ENCODE measurements around the gene TNXB.
"Not testable (repeated sequence)": the region's sequence is repeated elsewhere in the genome, so short reads cannot be mapped to it uniquely, and the experiment has no call there.

Gene TNXB

DNA sequence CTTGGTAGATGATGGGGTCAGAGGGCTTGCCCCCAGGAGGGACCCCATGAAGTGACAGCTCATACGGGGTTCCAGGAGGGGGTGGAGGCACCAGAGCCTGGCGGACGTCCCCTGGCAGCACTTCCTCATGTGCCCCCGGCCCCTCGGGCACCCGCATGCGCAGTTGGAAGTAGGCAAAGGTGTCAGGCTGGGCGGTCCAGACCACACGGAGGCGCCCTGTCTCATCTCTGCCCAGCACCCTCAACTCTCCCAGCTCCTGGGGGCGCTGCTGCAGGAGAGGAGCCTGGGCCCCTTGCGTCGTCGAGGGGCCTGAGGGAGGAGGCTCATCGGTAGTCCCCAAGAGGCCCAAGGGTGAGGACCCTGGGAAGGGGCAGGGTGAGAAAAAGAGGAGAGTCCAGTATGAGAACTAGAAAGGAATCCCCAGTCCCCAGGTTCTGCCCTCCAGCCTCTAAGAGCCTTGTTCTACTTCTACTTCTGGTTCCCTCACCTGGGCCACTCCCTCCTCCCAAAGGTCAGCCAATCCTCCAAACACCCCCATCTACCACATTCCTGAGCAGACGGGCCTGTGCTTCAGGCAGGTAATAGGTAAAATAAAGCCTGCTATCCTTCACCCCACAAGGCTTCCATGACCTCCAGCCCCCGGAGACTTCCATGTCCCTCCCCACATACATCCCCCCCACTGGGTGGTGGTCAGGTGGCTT, 23.2 kb downstream of the TNXB start:
- no peak for DNase-seq (ENCODE audit: low read depth in 3 of 3)

DNA sequence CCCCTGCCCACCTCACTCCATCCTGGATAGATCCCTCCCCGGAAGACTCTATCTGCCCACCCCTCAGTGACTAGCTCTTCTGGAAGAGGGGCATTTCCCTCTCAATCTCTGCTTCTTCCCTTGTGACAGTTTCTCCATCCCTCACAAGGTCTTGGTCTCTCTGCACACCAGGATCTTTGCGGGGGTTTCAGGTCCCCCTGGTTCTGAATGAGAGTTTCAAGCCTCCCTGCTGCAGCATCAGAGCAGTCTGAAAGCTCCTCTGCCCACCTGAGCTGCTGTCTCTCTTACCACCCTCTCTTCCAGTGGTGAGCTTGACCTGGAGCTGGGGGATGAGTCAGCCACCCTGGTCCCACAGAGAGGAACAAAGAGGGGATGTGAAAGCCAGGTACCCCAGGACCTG, 24.4 kb downstream of the TNXB start:
- DNase-seq (ENCODE audit: low read depth in 3 of 3): no peak

DNA sequence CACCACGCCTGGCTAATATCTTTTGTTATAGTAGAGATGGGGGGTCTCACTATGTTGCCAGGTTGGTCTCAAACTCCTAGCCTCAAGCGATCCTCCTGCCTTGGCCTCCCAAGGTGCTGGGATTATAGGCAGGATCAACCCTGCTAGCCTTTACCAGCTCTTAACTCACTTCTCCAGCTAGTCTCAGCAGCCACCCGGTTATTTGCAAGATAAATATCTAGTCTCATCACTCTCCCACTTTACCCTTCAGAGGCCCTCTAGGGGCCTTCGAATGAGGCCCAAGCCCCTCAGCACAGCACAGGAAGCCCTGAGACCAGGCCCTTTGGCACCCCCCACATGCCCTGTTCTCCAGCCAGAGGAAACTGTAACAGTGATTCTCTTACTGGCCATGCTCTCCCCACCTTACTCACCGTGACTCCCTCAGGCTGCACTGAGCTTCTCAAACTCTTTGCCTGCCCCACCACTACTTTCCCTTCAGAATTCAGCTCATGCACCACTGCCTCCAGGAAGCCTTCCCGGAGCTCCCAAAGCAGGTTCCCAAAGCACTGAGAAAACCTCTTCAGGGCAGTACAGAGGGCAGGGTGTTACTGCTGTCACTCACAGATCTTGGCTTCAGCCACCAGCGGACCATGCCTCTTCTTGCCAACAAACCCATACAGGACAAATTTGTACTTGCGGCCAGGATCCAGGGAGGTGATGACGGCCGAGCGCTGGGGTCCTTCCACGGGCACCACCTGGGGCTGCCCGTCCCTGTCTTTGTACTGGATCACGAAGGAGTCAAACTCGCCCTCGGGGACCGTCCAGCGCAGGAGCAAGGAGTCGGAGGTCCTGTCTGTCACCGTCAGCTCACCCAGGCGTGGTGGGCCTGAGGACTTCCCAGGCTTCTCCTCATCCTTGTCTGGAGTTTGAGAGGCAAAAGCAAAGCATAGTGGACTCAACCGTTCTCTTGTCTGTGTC, 25.0 kb downstream of the TNXB start:
- no peak for DNase-seq (ENCODE audit: low read depth in 3 of 3)

DNA sequence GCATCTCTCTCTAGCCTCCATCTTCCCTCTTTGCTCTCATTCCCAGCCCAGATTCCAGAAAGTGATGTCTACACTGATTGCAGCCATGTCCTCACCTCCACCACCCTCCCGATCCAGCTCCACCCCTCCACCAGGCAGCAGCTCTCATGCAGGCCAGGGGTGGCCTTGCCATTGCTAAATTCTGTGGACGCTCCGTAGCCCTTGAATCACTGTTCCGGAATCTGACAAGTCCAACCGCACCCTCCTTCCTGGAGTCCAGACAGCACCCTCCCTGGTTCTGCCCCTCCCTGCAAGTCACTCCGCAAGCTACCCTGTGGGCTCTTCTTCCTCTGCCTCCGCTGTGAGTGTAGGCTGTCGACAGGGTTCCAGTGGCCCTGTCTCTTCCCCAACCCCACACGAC, 26.2 kb downstream of the TNXB start:
- DNase-seq (ENCODE audit: low read depth in 3 of 3): no peak

DNA sequence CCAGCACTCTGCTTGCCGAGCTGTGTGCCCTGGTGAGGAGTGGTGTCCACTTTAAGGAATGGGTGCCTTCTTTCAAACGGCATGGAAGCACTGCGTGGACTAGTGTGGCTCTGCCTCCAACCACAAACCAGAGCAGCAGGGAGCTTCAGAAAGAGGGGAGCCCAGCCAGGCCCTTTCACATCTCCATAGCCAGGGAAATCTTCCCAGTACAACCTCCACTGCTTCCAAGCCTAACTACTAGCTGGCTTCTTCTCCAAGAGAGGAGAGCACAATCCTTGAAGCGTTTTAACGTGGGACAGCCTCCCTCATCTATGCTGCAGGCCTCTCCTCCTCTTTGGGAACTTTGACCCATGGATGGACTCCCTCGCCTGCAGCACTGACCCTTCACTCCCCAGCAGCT, 26.7 kb downstream of the TNXB start:
- no peak for DNase-seq (ENCODE audit: low read depth in 3 of 3)

DNA sequence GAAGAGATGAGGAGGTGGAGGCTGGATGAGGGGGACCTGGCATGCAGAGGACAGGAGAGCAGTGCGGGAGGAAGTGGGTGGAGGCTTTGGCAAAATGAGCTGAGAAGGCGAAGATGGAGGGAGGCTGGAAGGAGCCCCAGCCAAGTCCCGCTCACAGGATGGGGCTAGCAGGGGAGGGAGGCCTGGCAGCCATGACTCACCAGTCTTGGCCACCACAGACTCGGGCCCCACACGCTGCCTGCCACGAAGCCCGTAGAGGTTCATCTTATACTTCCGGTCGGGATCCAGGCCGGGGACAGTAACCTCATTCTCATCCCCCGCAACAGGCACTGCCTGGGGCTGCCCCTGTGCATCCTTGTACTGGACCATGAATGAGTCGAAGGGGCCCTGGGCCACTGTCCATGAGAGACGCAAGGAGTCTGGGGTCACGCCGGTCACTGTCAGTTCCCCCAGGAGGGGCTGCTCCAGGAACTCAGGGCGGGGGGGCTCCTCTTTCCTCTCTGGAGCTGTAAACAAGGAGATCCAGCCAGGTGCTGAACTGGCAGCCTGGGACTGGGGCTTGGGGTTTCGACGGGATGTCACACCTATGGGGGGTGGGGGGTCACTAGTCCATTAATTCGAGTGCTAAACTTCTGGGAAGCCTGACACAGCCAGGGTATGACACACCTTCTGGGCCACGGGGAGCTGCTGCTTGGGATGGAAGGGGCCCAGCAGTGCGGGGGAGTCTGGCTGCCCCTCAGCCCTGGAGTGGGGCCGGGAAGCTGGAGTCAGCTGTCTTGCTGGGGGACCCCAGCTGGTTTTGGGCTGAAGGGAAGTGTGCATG, 27.8 kb downstream of the TNXB start:
- DNase-seq (ENCODE audit: low read depth in 3 of 3): no peak

DNA sequence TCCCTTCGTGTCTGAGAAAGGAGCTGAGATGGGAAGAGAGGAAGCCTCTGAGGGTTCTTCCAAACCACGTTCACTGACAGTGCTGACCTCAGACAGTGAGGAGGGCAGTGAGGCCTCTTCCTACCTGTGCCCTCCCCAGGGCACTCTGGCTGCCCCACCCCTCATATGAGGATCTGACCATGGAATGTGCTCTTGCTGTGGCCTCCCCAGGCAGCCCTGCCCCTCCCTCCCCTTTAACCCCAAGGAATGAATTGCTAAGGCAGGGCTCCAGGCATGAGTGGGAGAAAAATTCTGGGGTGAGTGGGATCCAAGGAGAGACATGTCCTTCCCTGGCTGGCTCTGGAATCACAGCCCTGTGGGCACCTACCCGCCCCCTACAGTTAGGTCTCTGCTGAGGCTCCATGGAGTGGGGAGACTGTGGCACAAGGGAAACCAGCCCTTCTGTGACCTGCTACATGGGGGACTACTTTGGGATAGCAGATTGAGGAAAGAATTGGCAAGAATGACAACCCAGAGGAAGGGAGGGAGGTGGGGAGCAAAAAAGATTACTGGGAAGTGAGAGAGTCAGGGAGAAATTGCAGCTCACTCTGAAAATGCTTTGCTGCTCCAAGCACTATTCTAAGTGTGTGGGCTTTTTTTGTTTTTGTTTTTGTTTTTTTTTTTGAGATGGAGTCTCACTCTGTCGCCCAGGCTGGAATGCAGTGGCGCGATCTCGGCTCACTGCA, 29.4 kb downstream of the TNXB start:
- DNase-seq (ENCODE audit: low read depth in 3 of 3): no peak

DNA sequence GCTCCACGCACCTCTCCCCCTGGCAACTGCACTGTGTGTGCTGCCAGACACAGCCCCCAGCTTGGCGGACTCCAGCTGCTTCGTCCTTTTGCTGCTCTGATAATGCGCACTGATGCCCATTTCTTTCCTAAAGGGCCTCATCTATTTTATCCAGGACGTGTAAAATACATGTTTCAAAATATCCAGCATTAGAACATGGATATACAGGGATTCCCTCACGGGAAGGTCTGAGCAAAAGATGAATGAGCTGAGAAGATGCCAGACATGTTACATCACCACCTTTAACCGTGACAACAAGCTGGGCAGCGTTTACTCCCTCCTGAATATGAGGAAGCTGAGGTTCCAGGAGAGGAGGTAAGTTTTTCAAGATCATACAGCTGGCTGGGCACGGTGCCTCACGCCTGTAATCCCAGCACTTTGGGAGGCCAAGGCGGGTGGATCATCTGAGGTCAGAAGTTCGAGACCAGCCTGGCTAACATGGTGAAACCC, 32.8 kb downstream of the TNXB start:
- no peak for DNase-seq (ENCODE audit: low read depth in 3 of 3)

DNA sequence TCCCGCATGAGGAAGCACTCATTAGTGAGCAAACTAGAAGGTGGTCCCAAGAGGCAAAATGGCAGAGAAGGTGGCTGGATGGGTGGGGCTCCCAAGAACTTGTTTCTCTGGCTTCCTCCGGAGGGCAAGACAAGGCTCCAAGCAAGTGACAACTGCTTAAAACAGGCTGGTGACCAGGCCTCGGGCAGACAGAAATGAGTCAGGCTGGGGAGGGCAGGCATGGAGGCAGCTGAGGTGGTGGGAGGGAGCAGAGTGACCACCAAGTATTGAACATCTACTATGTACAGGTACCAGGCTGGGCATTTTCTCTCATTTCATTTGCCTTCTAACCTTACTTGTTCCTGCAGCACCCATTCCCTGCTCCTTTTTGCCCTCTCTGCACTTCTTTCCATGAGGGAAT, 33.4 kb downstream of the TNXB start:
- no peak for DNase-seq (ENCODE audit: low read depth in 3 of 3)

DNA sequence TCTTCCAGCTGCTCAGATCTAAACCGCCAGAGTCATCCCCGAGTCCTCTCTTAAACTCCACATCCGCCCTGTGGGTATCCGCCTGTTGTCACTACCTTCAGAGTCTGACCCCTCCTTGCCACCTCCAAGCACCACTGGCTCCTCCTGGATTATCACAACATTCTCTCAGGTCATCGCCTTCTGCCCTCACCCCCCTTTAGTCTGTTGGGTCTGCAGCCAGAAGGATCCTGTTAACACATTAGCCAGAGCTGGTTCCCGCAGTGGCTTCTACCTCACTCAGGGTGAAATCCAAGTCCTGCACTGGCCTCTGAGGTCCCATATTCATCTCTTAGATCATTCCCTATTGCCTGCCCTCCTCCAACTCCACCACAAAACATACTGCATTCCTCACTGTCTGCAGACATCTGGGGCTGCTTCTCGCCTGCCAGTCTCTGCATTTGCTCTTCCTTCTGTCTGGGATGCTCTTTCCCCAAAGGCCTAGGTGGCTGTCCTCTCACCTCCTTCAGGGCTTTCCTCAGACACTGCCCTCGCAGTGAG, 34.1 kb downstream of the TNXB start:
- no peak for DNase-seq (ENCODE audit: low read depth in 3 of 3)

DNA sequence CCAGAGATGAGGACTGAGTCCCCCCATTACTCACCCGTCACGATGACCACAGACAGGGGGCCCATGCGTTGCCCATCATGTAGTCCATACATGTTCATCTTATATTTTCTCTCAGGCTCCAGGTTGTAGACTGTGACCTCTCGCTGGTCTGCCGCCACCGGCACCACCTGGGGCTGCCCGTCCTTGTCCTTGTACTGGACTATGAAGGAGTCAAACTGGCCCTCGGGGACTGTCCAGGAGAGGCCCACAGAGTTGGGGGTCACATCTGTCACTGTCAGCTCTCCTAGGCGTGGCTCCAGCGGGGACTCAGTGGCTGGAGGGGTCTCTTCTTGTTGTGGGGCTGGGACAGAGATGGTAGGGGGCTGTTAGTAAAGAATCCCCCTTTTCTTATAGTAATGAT, 35.5 kb downstream of the TNXB start:
- DNase-seq (ENCODE audit: low read depth in 3 of 3): no peak

DNA sequence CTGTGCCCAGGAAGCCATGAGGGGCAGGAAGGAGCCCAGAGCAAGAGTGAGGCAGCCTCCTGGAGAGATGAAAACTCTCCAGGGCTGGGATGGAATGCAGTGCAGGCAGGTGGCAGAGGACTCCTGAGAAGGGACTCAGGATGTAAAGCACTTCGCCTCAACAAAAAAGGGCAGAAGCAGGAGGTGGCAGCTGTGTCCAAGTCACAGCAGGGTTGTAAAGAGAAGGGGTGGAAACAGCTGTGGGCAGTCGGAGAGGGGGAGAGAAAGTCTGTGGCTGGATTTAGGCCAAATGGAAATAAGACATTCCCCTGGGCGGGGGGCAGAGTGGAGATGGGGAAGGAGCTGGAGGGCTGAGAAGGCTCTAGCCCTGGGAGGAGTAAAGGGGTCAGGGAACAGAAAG, 36.0 kb downstream of the TNXB start:
- no peak for DNase-seq (ENCODE audit: low read depth in 3 of 3)

DNA sequence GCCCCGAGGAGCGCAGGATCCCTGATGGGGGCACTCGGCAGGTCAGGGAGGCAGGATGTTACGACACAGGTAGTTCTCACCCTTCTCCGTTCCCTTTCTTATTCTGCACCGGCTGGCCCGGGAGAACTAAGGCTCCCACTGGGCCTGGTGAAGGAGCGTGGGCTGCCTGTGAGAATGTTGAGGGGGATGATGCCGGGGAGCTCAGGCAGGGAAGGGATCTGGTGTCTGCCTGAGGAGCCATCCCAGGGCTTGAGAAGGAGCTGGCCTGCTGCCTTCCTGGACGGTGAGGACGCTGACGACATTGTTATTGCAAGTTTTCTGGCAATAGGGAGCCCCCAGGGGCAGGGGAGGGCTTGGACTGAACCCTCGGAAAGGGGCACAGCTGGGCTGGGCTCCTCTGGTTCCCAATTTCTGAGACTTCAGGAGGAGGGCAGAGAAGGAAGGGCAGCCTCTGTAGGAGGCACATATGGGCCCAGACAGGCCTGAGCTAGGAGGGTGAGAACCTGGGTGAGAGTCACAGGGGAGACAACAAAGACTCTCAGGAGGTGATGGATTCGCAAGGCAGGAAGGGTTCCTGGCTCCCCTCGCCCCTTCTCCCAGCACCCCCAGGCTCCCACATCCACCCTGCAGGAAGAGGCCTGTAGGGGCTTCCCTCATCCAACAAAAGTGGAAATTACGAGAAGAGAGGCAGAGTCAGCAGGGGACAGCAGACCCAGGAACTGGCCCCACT, 38.2 kb downstream of the TNXB start:
- no peak for DNase-seq (ENCODE audit: low read depth in 3 of 3)

DNA sequence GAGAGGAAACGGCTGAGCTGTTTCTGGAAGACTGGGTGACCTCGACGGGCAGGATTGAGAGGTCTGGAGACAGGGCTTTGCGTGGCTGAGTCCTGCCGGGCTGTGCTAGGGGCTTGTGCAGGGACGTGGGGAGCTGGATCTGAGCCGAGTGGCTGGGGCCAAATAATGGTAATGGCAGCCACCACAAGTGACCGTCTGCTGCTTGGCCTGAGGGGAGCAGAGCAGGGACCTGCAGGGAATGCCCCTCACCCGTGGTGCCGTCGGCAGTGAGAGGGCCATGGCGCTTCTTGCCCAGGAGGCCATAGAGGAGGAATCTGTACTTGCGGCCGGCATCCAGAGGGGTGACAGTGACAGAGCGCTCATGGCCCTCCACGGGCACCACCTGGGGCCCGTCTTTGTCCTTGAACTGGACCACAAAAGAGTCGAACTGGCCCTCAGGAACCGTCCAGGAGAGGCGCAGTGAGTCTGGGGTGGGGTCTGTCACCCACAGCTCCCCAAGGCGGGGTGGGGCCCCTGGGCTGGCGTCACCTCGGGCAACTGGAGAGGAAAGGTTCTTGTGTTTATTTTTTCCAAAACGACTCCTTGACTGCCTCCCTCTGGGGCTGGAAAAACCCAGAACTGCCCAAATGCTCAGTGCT, 39.1 kb downstream of the TNXB start:
- no peak for DNase-seq (ENCODE audit: low read depth in 3 of 3)

DNA sequence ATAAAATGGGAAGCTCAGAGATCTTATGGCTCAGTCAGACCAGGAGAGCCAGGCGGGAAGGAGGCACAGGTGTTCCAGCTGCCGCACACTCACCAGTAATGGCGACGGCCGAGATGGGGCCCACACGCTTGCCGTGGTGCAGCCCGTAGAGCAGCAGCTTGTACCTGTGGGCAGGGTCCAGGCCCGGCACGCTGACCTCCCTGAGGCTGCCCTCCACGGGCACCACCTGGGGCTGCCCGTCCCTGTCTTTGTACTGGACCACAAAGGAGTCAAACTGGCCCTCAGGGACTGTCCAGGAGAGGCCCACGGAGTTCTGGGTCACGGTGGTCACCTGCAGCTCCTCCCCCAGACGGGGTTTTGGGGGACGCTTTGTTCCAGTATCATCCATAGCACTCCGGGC, 39.7 kb downstream of the TNXB start:
- DNase-seq (ENCODE audit: low read depth in 3 of 3): no peak

DNA sequence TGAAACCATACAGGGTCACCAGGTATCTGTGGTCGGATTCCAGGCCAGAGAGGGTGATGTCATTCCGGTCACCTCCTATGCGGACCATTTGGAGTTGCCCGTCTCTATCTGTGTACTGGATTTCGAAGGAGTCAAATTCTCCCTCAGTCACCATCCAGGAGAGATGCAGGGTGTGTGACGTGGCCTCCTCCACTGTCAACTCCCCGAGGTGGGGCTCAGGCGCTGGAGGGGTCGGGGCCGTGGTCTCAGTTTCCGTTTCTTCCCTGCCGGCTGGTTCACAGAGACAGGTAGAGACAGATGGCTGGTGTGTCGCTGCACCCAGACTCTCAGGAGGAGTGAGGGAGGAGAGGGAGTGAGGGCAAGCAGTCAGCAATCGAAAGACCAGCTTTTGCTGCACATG, 40.3 kb downstream of the TNXB start:
- DNase-seq (ENCODE audit: low read depth in 3 of 3): no peak

DNA sequence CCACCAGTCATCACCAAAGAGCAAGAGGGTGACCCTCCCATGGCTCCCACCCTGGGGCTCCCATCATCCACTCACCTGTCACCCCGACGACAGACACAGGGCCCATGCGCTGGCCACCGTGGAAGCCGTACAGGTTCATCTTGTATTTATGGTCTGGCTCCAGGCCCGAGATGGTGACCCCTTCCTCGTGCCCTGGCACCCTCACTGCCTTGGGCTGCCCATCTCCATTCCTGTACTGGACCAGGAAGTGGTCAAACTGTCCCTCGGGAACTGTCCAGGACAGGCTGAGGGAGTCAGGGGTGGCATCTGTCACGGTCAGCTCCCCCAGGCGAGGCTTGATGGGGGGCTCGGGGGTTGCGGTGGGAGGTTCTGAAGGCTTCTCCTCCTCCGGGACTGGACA, 40.8 kb downstream of the TNXB start:
- not testable (repeated sequence) for DNase-seq (ENCODE audit: low read depth in 3 of 3)

DNA sequence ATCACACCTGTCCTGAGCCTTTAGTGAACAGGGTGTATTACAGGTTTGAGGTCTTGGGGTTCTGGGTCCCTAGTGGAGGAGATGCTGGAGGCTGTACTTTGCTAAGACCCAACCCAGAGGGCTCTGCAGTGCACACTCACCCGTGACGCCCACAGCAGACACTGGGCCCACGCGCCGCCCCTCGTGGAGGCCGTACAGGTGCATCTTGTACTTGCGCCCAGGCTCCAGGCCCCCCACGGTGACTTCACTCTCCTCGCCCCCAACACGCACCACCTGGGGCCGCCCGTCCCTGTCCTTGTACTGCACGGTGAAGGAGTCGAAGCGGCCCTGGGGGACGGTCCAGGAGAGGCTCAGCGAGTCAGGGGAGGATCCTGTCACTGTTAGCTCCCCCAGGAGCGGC, 41.6 kb downstream of the TNXB start:
- DNase-seq (ENCODE audit: low read depth in 3 of 3): not testable (repeated sequence)

DNA sequence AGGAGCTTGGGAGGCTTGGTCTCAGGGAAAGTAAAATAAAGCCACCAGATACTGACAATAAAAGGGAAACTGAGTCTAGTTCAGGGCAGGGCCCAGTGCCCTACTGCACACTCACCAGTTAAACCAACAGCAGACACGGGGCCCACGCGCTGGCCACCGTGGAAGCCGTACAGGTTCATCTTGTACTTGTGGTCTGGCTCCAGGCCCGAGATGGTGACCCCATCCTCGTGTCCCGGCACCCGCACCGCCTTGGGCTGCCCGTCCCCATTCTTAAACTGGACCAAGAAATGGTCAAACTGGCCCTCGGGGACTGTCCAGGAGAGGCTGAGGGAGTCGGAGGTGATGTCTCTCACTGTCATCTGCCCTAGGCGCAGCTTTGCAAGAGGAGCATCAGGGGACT, 44.4 kb downstream of the TNXB start:
- no peak for DNase-seq (ENCODE audit: low read depth in 3 of 3)
